Hepatocyte (in vitro differentiated cells): ENCODE results near the gene ELAVL3. TPM values are rescaled to one million over a fixed set of nuclear protein-coding genes. Genes with fewer than 3 reads are reported as not detected.

ENCODE experiments used
- DNase-seq: peaks from one replicate; pipeline ENCODE4 v3.0.0-alpha.2; 2016; ENCODE audit warnings: low spot score
- H2AFZ ChIP-seq: fragments of 200-600 bp; sonication (generic); 2 replicates; pipeline ENCODE4 v1.6.0; 2016; ENCODE audit warnings: antibody characterized with exemption, mild to moderate bottlenecking
- H3K27ac ChIP-seq: fragments of 200-600 bp; sonication (generic); 2 replicates; pipeline ENCODE4 v1.5.1; 2016; ENCODE audit warnings: mild to moderate bottlenecking
- H3K27me3 ChIP-seq: fragments of 200-600 bp; sonication (generic); 2 replicates; pipeline ENCODE4 v1.6.1; 2016
- H3K36me3 ChIP-seq: fragments of 200-600 bp; sonication (generic); replicated peaks from 2 replicates; pipeline ENCODE4 v1.5.1; 2016; ENCODE audit warnings: low read depth; ENCODE audit not compliant: insufficient read depth
- H3K4me1 ChIP-seq: fragments of 200-600 bp; sonication (generic); 2 replicates; pipeline ENCODE4 v1.5.1; 2016; ENCODE audit warnings: mild to moderate bottlenecking, moderate library complexity; ENCODE audit not compliant: insufficient read depth
- H3K4me2 ChIP-seq: fragments of 200-600 bp; sonication (generic); 2 replicates; pipeline ENCODE4 v1.6.0; 2016
- H3K4me3 ChIP-seq: fragments of 200-600 bp; sonication (generic); 2 replicates; pipeline ENCODE4 v1.5.1; 2016; ENCODE audit warnings: mild to moderate bottlenecking
- H3K79me2 ChIP-seq: fragments of 200-600 bp; sonication (generic); 2 replicates; pipeline ENCODE4 v1.6.0; 2017; ENCODE audit warnings: mild to moderate bottlenecking
- H3K9me2 ChIP-seq: fragments of 200-600 bp; sonication (generic); replicated peaks from 2 replicates; pipeline ENCODE4 v1.6.0; 2017; ENCODE audit warnings: mild to moderate bottlenecking; ENCODE audit not compliant: insufficient read depth
- H3K9me3 ChIP-seq: fragments of 200-600 bp; sonication (generic); 2 replicates; pipeline ENCODE4 v1.5.1; 2016; ENCODE audit warnings: low read depth, mild to moderate bottlenecking
- H4K20me1 ChIP-seq: fragments of 200-600 bp; sonication (generic); 2 replicates; pipeline ENCODE4 v1.6.0; 2016; ENCODE audit warnings: mild to moderate bottlenecking; ENCODE audit not compliant: insufficient read depth, poor library complexity, severe bottlenecking
- CTCF ChIP-seq: fragments of 200-600 bp; sonication (generic); IDR thresholded peaks from 2 replicates; pipeline ENCODE4 v1.5.1; 2016; ENCODE audit warnings: antibody characterized with exemption, mild to moderate bottlenecking; ENCODE audit not compliant: poor library complexity
- EZH2 ChIP-seq: fragments of 200-600 bp; sonication (generic); IDR thresholded peaks from 2 replicates; pipeline ENCODE4 v1.6.1; 2016; ENCODE audit warnings: antibody characterized with exemption, mild to moderate bottlenecking, borderline replicate concordance
- EZH2phosphoT487 ChIP-seq: fragments of 200-600 bp; sonication (generic); IDR thresholded peaks from one replicate; pipeline ENCODE4 v1.6.1; 2018; ENCODE audit warnings: antibody characterized with exemption, mild to moderate bottlenecking, low read depth, moderate library complexity; ENCODE audit not compliant: unreplicated experiment, severe bottlenecking
- WGBS: methylation state at CpG from one replicate; pipeline ENCODE4 v1.1.6; 2016; ENCODE audit warnings: low lambda C conversion rate; ENCODE audit errors: missing lambda C conversion rate; 5-methylcytosine and 5-hydroxymethylcytosine counted together
- polyA plus RNA-seq: library from polyadenylated mRNA; unstranded; fragments of >200 nt; fragmentation: Nextera tagmentation; extraction: Ambion mirVana; gene quantifications from 2 replicates; pipeline ENCODE4 v1.2.1, GENCODE V29; 2016
- total RNA-seq: library from RNA; depleted of rRNA; stranded (reverse); fragments of >200 nt; gene quantifications from 2 replicates; pipeline ENCODE4 v1.2.3, GENCODE V29; 2014

ELAVL3 gene
- total and polyA plus RNA-seq, 2 experiments from 2014 or later: 0.11 to 0.30 TPM

GRCh38 chr19:11482384-11483050, 1.7 kb upstream of the ELAVL3 start:
- H3K9me2 ChIP-seq: no peaks in the 10 kb centered on the region
- H3K27me3 ChIP-seq: peaks cover 55% of the 10 kb centered on the region
- peak; percentile 88 for DNase-seq
- peaks cover 5% of the 10 kb centered on the region for H3K4me1 ChIP-seq
- no peak overlapping the region for H3K27ac ChIP-seq
- no peaks in the 10 kb centered on the region for H3K9me3 ChIP-seq
- WGBS: 10% methylated on average over 35 of the region's 58 CpGs
- peak overlapping the region; percentile 33 for H3K4me3 ChIP-seq
- no peaks in the 10 kb centered on the region for H3K36me3 ChIP-seq
- no peaks in the 10 kb centered on the region for H3K79me2 ChIP-seq
- TF ChIP-seq CTCF (peak; percentile 67), EZH2phosphoT487 (no peak)
- no peak overlapping the region for H2AFZ ChIP-seq
- no peaks in the 10 kb centered on the region for H4K20me1 ChIP-seq
- H3K4me2 ChIP-seq: peak overlapping the region; percentile 79

GRCh38 chr19:11481534-11482383, 913 bp upstream of the ELAVL3 start:
- H3K36me3 ChIP-seq: no peaks in the 10 kb centered on the region
- no peaks in the 10 kb centered on the region for H3K9me3 ChIP-seq
- no peaks in the 10 kb centered on the region for H4K20me1 ChIP-seq
- H3K27me3 ChIP-seq: peaks cover 55% of the 10 kb centered on the region
- H3K9me2 ChIP-seq: no peaks in the 10 kb centered on the region
- WGBS: 13% methylated on average over 48 of the region's 50 CpGs
- peaks cover 5% of the 10 kb centered on the region for H3K4me1 ChIP-seq
- peak; percentile 64 for DNase-seq
- H3K27ac ChIP-seq: no peak overlapping the region
- H2AFZ ChIP-seq: no peak overlapping the region
- peak overlapping the region; percentile 33 for H3K4me3 ChIP-seq
- peak overlapping the region; percentile 79 for H3K4me2 ChIP-seq
- peak; percentile 55 for TF ChIP-seq EZH2
- TF ChIP-seq CTCF: no peak
- H3K79me2 ChIP-seq: no peaks in the 10 kb centered on the region

- peak overlapping the region; percentile 73 for H3K4me2 ChIP-seq
- WGBS: 12% methylated on average over 31 of the region's 86 CpGs
- DNase-seq: no peak
Observed at GRCh38 chr19:11479898-11480714, 740 bp downstream of the ELAVL3 start.

More at GRCh38 chr19:11479898-11480714, 740 bp downstream of the ELAVL3 start:
- Histone ChIP-seq H3K9me3 (no peaks in the 10 kb centered on the region), H3K27me3 (peaks cover 55% of the 10 kb centered on the region), H4K20me1 (no peaks in the 10 kb centered on the region), H3K79me2 (no peaks in the 10 kb centered on the region), H3K9me2 (no peaks in the 10 kb centered on the region), H3K27ac (no peak overlapping the region), H3K36me3 (no peaks in the 10 kb centered on the region), H3K4me3 (no peak overlapping the region), H3K4me1 (peaks cover 5% of the 10 kb centered on the region), H2AFZ (no peak overlapping the region)
- TF ChIP-seq EZH2 (peak; percentile 82), CTCF (no peak)
